Cerebellar nuclear complex (tissue), 1 donor: Measurements from ENCODE around the gene HECTD4.
"Not testable (repeated sequence)": the region's sequence is repeated elsewhere in the genome, so short reads cannot be mapped to it uniquely, and the experiment has no call there.

Source experiments
- DNase-seq, 2 experiments: peaks; one replicate each; lab custom pipeline; 2025; lab: John Stamatoyannopoulos, UW

The HECTD4 gene

GRCh38 chr12:112266473-112266872 lies 115.8 kb downstream of the HECTD4 start:
- no peak for DNase-seq

GRCh38 chr12:112261559-112261958 lies 120.7 kb downstream of the HECTD4 start:
- DNase-seq, result peak; percentile 68 to 69

GRCh38 chr12:112258926-112259325 lies 123.3 kb downstream of the HECTD4 start:
- DNase-seq, result peak in 1 of 2 experiments; percentile 24

- DNase-seq, result no peak
These were observed 125.5 kb downstream of the HECTD4 start for GRCh38 chr12:112256780-112257179.

- no peak for DNase-seq
These were observed 130.0 kb downstream of the HECTD4 start for GRCh38 chr12:112252184-112252583.

- not testable (repeated sequence) for DNase-seq
These were observed 137.3 kb downstream of the HECTD4 start for GRCh38 chr12:112244902-112245301.

- DNase-seq, result peak in 1 of 2 experiments; percentile 49
These were observed 138.7 kb downstream of the HECTD4 start for GRCh38 chr12:112243255-112244110.

- peak in 1 of 2 experiments; percentile 15 for DNase-seq
These were observed 141.1 kb downstream of the HECTD4 start for GRCh38 chr12:112241176-112241575.

- DNase-seq, result no peak
These were observed 142.3 kb downstream of the HECTD4 start for GRCh38 chr12:112239881-112240280.

GRCh38 chr12:112239020-112239419 lies 143.2 kb downstream of the HECTD4 start:
- DNase-seq, result peak; percentile 62 to 95

- DNase-seq, result no peak
These were observed 143.8 kb downstream of the HECTD4 start for GRCh38 chr12:112238441-112238840.

- no peak for DNase-seq
These were observed 145.4 kb downstream of the HECTD4 start for GRCh38 chr12:112236786-112237185.

GRCh38 chr12:112236386-112236785 lies 145.8 kb downstream of the HECTD4 start:
- DNase-seq, result no peak

- DNase-seq, result no peak
These were observed 147.9 kb downstream of the HECTD4 start for GRCh38 chr12:112234303-112234702.

- no peak for DNase-seq
These were observed 149.0 kb downstream of the HECTD4 start for GRCh38 chr12:112233242-112233641.

- no peak for DNase-seq
These were observed 152.1 kb downstream of the HECTD4 start for GRCh38 chr12:112230136-112230535.

GRCh38 chr12:112226768-112227167 lies 155.5 kb downstream of the HECTD4 start:
- DNase-seq, result no peak

- not testable (repeated sequence) for DNase-seq
These were observed 161.6 kb downstream of the HECTD4 start for GRCh38 chr12:112220628-112221027.

GRCh38 chr12:112219195-112219594 lies 163.0 kb downstream of the HECTD4 start:
- no peak for DNase-seq

GRCh38 chr12:112218150-112218549 lies 164.1 kb downstream of the HECTD4 start:
- DNase-seq, result no peak

- DNase-seq, result no peak
These were observed 164.6 kb downstream of the HECTD4 start for GRCh38 chr12:112217647-112218046.

GRCh38 chr12:112216223-112216622 lies 166.0 kb downstream of the HECTD4 start:
- no peak for DNase-seq

GRCh38 chr12:112214064-112214463 lies 168.2 kb downstream of the HECTD4 start:
- no peak for DNase-seq
